ENCODE results near the gene MYB.
A peak's percentile ranks its signal among the peaks of the same experiment; 100 is the strongest.

The MYB gene

DNA sequence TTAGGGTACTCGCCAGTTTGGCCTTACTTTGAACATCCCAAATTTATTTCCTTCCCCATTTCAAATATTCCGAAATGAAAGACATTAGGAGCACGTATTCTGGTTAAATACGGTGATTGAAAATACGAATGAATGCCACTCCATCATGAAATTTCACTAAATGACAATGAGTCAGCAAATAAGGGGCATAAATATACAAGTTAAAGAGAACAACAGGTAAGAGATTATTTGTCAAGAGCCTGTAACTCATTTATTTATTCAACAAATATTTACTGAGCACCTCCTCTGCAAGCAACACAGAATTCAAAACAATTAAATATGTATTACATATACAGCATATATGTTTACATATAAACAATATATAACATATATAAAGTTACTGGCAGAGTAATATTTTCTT lies 44.8 kb downstream of the MYB start:
- DNase-seq: no peak
- Mint-ChIP-seq H3K36me3 (ENCODE audit: insufficient read depth) (no peaks in the 10 kb centered on the region), H3K27me3 (no peaks in the 10 kb centered on the region), H3K27ac (no peak overlapping the region), H3K9me3 (no peaks in the 10 kb centered on the region), H3K4me3 (no peak overlapping the region), H3K4me1 (ENCODE audit: low read depth in 2 of 2) (peaks cover 5 to 6% of the 10 kb centered on the region in 2 donors)
- no peak for ATAC-seq (replicated peaks)

DNA sequence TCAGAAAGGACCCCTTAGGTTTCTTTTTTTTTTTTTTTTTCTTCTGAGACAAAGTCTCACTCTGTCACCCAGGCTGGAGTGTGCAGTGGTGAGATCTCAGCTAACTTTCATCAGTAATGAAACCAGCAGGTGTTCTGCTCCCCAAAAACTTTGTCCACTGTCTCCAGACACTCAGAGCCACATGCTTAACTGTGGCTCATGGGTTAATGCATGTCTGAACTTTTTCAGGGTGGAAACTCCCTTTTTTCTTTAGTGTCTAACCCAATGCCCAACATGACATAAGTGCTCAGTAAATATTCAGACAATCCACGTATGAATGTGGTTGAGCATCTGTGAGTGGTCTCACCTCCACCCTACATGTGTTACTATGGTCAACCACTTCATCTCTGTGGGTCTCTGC lies 45.4 kb downstream of the MYB start:
- ATAC-seq (replicated peaks) (peak; percentile 72), DNase-seq (no peak)
- no peaks in the 10 kb centered on the region for H3K9me3 Mint-ChIP-seq
- no peaks in the 10 kb centered on the region for H3K36me3 Mint-ChIP-seq (ENCODE audit: insufficient read depth)
- no peaks in the 10 kb centered on the region for H3K27me3 Mint-ChIP-seq
- H3K4me3 Mint-ChIP-seq: no peak overlapping the region
- H3K27ac Mint-ChIP-seq: no peak overlapping the region
- H3K4me1 Mint-ChIP-seq (ENCODE audit: low read depth in 2 of 2): peaks cover 5 to 6% of the 10 kb centered on the region in 2 donors

DNA sequence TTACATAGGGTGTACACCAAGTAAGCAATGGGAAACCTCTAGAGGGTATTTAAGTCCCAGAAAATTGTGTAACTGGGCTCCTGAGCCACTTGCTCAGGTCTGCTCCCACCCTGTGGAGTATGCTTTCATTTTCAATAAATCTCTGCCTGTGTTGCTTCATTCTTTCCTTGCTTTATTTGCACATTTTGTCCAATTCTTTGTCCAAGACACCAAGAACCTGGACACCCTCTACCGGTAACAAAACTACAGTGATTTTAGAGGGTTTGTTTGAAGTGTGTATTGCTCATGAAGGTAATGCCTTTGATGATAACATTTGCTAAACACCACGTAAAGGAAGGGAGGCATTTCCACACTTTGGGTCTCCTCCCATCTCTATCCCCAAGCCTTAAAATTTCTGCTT lies 46.2 kb downstream of the MYB start:
- Mint-ChIP-seq H3K27me3 (no peaks in the 10 kb centered on the region), H3K4me3 (no peak overlapping the region), H3K9me3 (no peaks in the 10 kb centered on the region), H3K36me3 (ENCODE audit: insufficient read depth) (no peaks in the 10 kb centered on the region), H3K4me1 (ENCODE audit: low read depth in 2 of 2) (peaks cover 5 to 6% of the 10 kb centered on the region in 2 donors), H3K27ac (no peak overlapping the region)
- no peak for DNase-seq
- no peak for ATAC-seq (replicated peaks)

DNA sequence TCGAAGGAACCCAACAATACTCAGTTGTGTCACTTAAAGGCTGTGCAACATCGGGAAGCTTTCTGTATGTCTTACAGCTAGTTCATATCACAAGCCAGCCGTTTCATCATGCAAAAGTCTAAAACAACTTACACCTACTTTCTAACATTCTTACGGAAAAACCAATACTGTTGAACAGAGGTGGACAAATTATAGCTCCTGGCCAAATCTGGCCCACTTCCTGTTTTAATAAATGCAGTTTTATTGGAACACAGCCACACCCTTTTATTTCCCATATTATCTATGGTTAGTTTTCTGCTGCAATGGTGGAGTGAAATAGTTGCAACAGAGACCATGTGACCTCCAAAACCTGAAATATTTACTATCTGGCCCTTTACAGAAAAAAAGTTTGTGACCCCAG lies 46.6 kb downstream of the MYB start:
- no peaks in the 10 kb centered on the region for H3K27me3 Mint-ChIP-seq
- no peak overlapping the region for H3K27ac Mint-ChIP-seq
- ATAC-seq (replicated peaks) (no peak), DNase-seq (no peak)
- H3K4me3 Mint-ChIP-seq: no peak overlapping the region
- H3K36me3 Mint-ChIP-seq (ENCODE audit: insufficient read depth): no peaks in the 10 kb centered on the region
- H3K9me3 Mint-ChIP-seq: no peaks in the 10 kb centered on the region
- peaks cover 5 to 6% of the 10 kb centered on the region in 2 donors for H3K4me1 Mint-ChIP-seq (ENCODE audit: low read depth in 2 of 2)

DNA sequence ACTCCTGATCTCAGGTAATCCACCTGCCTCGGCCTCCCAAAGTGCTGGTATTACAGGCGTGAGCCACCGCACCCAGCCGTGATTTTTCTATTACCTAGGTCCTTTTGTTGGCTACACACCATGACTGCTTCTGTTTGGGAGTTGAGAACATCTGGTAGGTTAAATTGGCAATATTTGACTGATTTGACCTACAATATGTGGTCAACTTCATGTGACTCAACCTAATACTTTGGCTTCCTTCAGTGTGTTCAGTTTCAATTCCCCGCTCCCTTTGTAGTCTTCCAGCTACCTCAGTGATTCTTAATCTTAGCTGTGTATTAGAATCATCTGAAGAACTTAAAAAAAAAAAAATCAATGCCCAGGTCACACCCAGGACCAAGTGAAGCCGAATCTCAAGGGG lies 47.4 kb downstream of the MYB start:
- Mint-ChIP-seq H3K4me3 (no peak overlapping the region), H3K27ac (no peak overlapping the region), H3K27me3 (no peaks in the 10 kb centered on the region), H3K9me3 (no peaks in the 10 kb centered on the region), H3K36me3 (ENCODE audit: insufficient read depth) (no peaks in the 10 kb centered on the region), H3K4me1 (ENCODE audit: low read depth in 2 of 2) (peaks cover 3 to 5% of the 10 kb centered on the region in 2 donors)
- no peak for DNase-seq
- ATAC-seq (replicated peaks): no peak

DNA sequence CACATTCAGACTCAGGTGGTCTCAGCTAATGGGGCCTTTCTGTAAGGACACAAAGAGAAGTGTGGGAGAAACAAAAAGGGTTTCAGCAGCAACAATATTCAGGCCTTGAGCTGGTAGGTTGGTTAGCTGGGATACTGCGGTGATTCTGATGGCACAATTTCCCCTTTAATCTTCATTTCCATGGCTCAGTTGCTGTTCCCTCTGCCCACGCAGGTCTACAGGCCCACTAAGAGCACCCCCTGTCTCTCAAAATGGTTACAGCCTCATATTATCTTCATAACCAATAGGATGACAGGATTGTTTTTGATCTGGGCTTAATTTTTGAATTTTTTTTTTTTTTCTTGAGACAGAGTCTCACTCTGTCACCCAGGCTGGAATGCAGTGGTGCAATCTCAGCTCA lies 48.9 kb downstream of the MYB start:
- Mint-ChIP-seq H3K4me1 (ENCODE audit: low read depth in 2 of 2) (no peaks in the 10 kb centered on the region), H3K4me3 (no peak overlapping the region), H3K36me3 (ENCODE audit: insufficient read depth) (no peaks in the 10 kb centered on the region), H3K9me3 (no peaks in the 10 kb centered on the region), H3K27me3 (no peaks in the 10 kb centered on the region), H3K27ac (no peak overlapping the region)
- ATAC-seq (replicated peaks): no peak
- DNase-seq: no peak

DNA sequence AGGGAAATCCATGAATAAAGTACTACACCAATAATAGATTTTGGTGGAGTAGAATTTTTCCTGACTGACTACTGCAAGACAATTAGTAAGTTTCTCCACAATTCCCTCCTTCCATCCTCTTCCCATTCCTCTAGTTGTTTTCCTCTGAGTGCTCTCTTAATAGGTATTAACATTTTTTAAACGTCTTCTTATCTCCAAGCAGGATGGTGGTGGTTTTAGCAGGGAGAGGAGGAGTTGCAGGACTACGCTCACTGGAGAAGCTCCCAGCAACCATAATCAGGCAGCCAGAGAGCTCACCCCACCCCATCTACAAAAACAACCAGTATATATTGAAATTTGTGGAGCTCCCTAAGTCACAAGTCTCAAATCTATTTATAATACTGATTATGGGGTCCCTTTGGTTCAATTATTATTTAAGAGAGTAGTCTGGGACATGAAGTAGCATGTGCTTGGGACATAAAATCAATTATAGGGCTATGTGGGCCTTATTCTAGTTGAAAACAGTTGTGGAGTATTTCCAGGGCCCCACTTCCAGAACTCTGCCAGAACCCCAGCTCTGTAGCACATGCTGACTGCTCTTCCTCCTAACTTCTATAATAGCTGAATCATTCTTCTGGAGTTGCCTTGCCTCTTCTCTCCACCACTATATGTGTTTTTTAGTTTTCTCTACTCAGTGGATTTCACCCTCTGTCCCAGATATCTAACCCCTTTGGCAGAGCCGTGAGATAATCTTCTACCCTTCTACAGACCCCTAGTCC lies 49.8 kb downstream of the MYB start:
- H3K4me3 Mint-ChIP-seq: no peak overlapping the region
- no peaks in the 10 kb centered on the region for H3K4me1 Mint-ChIP-seq (ENCODE audit: low read depth in 2 of 2)
- DNase-seq: no peak
- ATAC-seq (replicated peaks): no peak
- no peaks in the 10 kb centered on the region for H3K27me3 Mint-ChIP-seq
- H3K27ac Mint-ChIP-seq: no peak overlapping the region
- no peaks in the 10 kb centered on the region for H3K36me3 Mint-ChIP-seq (ENCODE audit: insufficient read depth)
- H3K9me3 Mint-ChIP-seq: no peaks in the 10 kb centered on the region

DNA sequence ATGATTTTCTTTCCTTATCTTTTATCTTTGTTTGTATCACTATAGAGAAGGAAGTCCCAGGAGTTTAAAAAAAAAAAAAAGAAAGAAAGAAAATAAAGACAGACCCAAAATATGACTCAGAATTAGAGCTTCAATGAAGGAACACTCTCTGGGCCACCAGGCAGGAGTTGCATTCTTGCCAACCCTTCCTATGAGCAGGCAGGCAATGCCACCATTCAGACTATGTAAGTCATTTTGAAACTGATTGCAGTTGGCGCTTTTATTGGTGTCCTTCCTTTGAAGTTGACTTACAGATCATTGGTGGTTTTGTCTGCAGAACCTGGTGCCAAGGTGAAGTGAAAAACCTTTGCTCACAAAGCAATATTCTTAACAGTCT lies 50.3 kb downstream of the MYB start:
- Mint-ChIP-seq H3K36me3 (ENCODE audit: insufficient read depth) (no peaks in the 10 kb centered on the region), H3K27me3 (no peaks in the 10 kb centered on the region), H3K4me3 (no peak overlapping the region), H3K9me3 (no peaks in the 10 kb centered on the region), H3K4me1 (ENCODE audit: low read depth in 2 of 2) (no peaks in the 10 kb centered on the region), H3K27ac (no peak overlapping the region)
- DNase-seq (no peak), ATAC-seq (replicated peaks) (no peak)

DNA sequence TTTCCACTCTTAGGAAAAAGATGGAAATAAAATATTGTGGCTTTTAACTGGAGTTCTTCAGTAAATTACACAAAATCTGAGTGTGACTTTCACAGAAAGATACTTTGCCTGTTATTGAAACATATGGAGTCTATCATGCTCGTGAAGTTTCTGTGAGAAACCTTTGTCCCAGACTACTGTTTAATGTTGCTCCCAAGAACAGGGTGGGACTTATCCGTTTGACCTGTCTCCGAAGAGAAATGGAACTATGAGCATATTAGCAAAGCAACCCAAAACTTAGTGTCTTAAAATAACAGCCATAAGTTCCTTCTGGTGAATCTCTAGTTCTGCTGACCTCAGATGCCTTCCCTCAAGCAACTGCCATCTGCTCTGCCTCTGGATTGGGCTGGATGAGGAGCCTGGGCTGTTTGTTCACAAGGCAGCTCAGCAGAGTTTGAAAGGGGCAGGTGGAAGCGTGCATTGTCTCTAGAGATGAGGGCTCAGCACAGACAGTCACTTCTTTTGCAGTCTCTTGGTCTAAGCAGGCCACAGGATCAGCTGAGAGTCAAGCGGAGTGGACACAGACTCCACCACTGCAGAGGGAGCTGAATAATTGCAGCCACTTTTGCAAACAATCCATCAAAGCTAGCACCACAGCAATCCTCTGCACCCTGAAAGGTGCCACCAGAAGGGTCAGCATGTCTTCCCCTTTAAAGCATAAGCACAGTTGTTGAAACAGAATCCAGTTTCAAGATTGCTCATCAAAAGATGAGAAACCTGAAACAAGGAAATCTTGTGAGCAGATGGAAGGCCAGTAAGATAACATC lies 52.8 kb downstream of the MYB start:
- H3K27ac Mint-ChIP-seq: no peak overlapping the region
- H3K36me3 Mint-ChIP-seq (ENCODE audit: insufficient read depth): no peaks in the 10 kb centered on the region
- H3K27me3 Mint-ChIP-seq: peaks cover 0 to 6% of the 10 kb centered on the region in 2 donors
- H3K4me1 Mint-ChIP-seq (ENCODE audit: low read depth in 2 of 2): no peaks in the 10 kb centered on the region
- DNase-seq: no peak
- H3K9me3 Mint-ChIP-seq: no peaks in the 10 kb centered on the region
- H3K4me3 Mint-ChIP-seq: no peak overlapping the region
- ATAC-seq (replicated peaks): no peak

DNA sequence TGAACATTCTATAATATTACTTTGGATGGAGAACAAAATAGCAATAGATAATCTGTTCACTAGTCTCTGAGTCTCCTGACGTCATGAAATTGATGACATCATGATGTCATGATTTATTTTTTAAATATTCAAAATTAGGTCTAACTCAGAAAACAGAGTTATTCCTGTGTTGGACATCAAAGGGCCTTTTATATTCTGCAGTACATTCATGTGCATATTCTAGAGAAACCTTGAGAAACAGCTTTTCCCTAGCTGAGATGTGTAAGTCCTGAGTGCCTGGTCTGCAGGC lies 53.3 kb downstream of the MYB start:
- no peak overlapping the region for H3K27ac Mint-ChIP-seq
- H3K36me3 Mint-ChIP-seq (ENCODE audit: insufficient read depth): no peaks in the 10 kb centered on the region
- peaks cover 0 to 9% of the 10 kb centered on the region in 2 donors for H3K27me3 Mint-ChIP-seq
- H3K4me1 Mint-ChIP-seq (ENCODE audit: low read depth in 2 of 2): no peaks in the 10 kb centered on the region
- no peak for ATAC-seq (replicated peaks)
- H3K9me3 Mint-ChIP-seq: no peaks in the 10 kb centered on the region
- H3K4me3 Mint-ChIP-seq: no peak overlapping the region
- DNase-seq: no peak

DNA sequence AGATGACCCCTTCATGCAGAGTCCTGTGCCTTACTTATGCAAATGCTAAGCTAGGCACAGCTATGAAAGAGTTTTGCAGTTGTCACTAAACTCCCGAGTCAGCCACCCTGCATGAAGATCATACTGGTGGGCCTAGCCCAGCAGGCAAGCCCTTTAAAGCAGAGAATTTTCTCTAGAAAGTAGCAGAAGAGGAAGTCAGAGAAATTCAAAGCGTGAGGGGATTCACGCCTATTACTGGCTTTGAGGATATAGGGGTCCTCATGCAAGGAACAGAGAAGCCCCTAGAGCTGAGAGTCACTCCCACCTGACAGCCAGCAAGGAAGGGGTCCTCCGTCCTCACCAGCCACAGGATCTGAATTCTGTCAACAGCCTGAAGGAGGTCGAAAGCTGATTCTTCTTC lies 54.6 kb downstream of the MYB start:
- no peak for DNase-seq
- H3K27me3 Mint-ChIP-seq: peaks cover 0 to 9% of the 10 kb centered on the region in 2 donors
- no peaks in the 10 kb centered on the region for H3K9me3 Mint-ChIP-seq
- H3K36me3 Mint-ChIP-seq (ENCODE audit: insufficient read depth): no peaks in the 10 kb centered on the region
- no peak overlapping the region for H3K4me3 Mint-ChIP-seq
- H3K4me1 Mint-ChIP-seq (ENCODE audit: low read depth in 2 of 2): no peaks in the 10 kb centered on the region
- no peak for ATAC-seq (replicated peaks)
- no peak overlapping the region for H3K27ac Mint-ChIP-seq

DNA sequence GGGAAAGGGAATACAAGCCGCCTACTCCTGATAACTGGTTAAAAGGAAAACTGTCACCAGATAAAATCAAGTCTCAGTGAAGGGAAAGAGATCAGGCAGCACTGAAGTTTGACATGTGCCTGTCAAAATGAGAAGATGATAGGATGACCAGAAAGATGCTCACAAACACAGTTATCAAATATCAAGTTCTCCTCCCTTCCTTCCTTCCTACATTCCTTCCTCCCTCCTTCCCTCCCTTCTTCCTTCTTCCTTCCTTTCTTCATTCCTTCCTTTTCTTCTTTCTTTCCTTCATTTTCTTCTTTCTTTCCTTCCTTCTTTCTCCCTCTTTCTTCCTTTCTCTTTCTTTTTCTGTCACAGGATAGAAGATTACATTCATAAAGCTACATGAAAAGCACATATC lies 55.2 kb downstream of the MYB start:
- H3K4me1 Mint-ChIP-seq (ENCODE audit: low read depth in 2 of 2): no peaks in the 10 kb centered on the region
- no peaks in the 10 kb centered on the region for H3K9me3 Mint-ChIP-seq
- ATAC-seq (replicated peaks) (no peak), DNase-seq (no peak)
- no peak overlapping the region for H3K4me3 Mint-ChIP-seq
- no peak overlapping the region for H3K27ac Mint-ChIP-seq
- peaks cover 0 to 9% of the 10 kb centered on the region in 2 donors for H3K27me3 Mint-ChIP-seq
- no peaks in the 10 kb centered on the region for H3K36me3 Mint-ChIP-seq (ENCODE audit: insufficient read depth)

DNA sequence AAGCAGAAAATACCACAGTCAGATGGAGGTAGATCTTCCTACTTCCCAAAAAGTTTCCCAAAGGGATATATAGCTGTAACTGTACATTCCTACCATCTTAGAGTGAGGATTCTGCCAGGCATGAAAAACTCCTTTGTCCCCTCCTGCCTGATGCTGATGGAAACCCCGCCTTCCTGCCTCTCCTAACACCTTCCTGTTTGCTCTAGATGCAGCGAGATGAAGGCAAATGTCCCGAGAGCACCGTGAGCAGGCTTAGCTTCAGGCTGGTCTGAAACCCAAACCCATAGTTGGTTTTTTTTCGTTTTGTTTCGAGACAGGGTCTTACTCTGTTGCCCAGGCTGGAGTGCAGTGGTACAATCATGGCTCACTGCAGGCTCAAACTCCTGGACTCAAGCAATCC lies 55.6 kb downstream of the MYB start:
- no peak overlapping the region for H3K27ac Mint-ChIP-seq
- H3K4me1 Mint-ChIP-seq (ENCODE audit: low read depth in 2 of 2): no peaks in the 10 kb centered on the region
- no peak overlapping the region for H3K4me3 Mint-ChIP-seq
- ATAC-seq (replicated peaks) (no peak), DNase-seq (no peak)
- peaks cover 0 to 9% of the 10 kb centered on the region in 2 donors for H3K27me3 Mint-ChIP-seq
- no peaks in the 10 kb centered on the region for H3K36me3 Mint-ChIP-seq (ENCODE audit: insufficient read depth)
- H3K9me3 Mint-ChIP-seq: no peaks in the 10 kb centered on the region

DNA sequence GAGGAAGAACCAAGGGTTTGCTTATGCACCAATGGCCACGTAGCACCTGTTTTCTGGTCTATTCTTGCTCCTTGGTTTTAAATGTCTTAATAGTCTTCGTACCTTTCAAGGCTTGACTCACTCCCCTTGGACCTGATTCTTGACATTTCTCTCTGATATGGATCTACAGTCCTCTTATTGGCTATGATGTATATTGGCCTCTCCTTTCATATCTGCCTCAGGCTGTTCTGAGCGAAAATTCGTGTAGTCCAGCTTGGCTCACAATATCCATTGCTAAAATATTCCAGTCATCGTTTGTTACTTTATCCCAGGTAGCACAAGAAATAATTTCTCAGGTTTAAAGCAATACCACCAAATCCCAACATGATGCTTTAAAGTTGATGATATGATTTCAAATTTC lies 59.6 kb downstream of the MYB start:
- Mint-ChIP-seq H3K4me3 (no peak overlapping the region), H3K36me3 (ENCODE audit: insufficient read depth) (no peaks in the 10 kb centered on the region), H3K27me3 (peaks cover 0 to 9% of the 10 kb centered on the region in 2 donors)

More for the DNA sequence above, 59.6 kb downstream of the MYB start:
- Mint-ChIP-seq H3K9me3 (no peaks in the 10 kb centered on the region), H3K4me1 (ENCODE audit: low read depth in 2 of 2) (no peaks in the 10 kb centered on the region), H3K27ac (no peak overlapping the region)
- no peak for ATAC-seq (replicated peaks)
- no peak for DNase-seq

Data from effector memory CD8-positive, alpha-beta T cell (primary cell).